ENCODE data around the gene NUDT1.
A peak's percentile ranks its signal among the peaks of the same experiment; 100 is the strongest.

Gene NUDT1

DNA sequence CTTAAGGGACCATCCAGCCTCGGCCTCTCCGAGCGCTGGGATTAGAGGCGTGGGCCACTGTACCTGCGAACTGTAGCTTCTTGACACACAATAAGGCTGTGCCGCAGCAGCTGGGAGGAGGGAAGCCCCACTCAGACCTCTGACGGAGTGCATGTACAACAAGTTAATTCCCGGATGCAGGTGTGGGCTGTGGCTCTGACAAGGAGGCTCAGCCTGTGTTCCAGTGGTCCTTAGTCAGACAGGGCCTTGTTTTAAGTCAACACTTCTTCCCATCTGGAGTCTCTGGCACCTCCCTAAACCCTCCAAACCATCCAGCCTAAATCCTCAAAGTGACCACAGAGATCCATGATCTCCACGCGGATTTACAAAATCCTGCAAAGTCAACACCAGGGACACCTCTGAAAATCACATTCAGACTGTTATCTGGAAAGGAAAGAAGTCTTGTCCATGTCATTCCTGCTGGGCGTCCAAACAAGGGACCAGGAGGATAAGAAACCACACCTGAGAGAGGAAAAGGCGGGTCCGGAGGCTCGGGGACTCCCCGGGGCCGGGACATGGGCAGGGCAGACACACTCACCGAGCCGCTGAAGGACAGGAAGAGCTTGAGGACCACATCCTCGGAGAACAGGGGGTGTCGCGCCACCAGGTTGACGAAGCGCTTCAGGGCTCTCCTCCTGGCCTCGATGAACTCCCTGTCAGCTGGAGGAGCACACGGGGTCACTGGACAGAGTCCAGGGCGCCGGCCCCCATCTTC, 29.4 kb downstream of the NUDT1 start:
- DNase-seq = no peak

DNA sequence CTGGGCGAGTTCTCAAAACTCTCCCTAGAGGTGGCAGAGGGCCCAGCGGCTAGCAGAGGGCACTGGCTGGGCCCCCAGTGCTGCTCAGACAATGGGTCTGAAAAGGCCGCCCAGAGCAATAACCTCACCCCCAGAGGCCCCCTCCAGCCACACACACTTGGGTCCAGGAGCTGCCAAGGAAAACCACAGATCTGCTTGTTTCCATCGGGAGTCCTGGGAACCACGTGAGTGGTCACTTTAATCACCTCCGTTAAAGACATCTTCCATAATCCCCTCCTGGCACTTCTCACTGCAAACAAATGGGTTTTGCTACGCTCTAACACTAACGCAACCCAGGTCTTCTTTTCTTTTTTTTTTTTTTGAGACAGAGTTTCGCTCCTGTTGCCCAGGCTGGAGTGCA, 30.0 kb downstream of the NUDT1 start:
- DNase-seq = no peak

DNA sequence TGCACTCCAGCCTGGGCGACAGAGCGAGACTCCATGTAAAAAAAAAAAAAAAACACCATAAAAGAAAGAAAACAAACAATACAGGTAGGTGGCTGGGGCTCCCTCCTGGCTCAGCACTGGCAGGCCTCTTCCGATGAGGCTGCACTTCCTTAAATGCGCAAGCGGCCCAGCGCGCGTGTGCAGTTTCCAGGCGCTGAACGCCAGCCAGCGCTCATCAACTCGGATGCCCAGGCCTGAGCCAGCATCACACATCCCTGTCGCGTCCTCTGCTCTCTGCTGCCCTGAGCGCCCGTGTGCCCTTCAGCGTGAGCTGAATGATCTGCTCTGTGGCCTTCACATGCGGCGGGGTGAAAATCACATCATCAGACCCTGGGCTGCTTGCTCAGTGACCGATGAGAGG, 31.8 kb downstream of the NUDT1 start:
- no peak for DNase-seq

DNA sequence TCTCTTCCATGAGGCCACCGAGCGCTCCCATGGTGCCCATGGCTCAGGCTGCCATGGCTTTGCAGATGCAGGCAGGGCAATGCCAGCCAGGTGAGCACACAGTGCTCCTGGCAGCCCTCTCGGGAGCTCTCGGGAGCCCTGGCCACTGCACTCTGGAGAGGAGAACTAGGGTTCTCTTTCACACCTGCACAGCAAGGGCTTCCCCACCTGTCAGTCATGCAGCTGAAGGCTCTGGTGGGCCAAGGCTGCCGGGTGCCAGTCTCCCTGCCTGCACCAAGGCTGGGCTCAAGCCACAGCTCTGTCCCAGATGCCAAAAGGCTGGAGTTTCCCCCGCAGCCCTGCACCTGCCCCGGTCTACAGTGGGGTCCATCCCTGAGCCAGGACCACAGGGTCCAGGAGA, 32.6 kb downstream of the NUDT1 start:
- no peak for DNase-seq

DNA sequence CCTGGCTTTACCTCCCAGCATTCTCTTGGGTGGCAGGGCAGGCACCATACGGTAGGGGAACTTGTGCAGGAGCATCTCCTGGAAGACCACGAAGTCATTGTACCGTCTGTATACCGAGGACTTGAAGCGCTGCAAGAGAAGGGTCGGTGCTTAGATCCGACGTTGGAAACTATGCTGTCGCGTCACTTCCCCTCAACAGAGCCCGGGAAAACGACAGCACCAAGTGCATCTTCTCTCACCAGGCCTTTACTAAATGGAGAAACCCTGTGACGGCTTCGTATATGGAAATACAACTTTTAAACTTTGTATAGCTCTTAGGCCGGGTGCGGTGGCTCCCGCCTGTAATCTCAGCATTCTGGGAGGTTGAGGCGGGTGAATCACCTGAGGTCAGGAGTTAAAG, 33.1 kb downstream of the NUDT1 start:
- DNase-seq = no peak

DNA sequence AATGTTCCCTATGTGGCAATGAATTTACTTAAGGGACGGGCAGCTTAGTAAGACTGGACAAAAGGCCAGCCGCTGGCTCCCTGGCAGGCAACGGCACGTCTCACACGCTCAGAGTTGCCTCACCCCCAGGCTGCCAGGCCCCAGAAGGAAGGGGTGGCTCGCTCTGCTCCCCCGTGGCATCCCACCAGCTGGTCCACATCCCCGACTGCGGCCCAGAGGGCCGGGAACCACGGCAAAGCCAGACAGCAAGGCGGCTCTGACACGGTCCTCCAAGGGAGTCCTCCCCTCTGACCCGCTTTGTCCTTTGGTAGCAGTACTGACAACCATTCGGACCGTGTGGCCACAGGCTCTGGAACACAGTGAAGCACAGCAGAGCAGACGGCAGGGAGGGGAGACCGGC, 34.1 kb downstream of the NUDT1 start:
- DNase-seq = no peak

DNA sequence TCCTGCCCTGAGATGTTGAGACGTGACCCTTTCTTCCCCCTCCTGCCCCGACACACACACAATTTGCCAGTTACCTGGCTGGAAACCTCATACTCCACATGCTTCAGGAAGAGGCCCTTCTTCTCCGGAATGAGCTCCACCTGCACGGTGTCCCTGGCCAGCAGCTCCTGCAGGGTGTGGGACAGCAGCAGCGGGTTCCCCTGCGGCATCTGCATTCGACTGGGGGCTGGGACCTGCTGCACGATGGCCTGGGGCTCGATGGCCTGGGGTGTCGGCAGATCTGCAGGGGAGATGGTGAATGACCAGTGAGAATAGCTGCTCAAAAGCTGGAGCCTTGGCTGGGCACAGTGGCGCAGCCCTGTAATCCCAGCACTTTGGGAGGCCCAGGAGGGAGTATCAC, 36.0 kb downstream of the NUDT1 start:
- no peak for DNase-seq

DNA sequence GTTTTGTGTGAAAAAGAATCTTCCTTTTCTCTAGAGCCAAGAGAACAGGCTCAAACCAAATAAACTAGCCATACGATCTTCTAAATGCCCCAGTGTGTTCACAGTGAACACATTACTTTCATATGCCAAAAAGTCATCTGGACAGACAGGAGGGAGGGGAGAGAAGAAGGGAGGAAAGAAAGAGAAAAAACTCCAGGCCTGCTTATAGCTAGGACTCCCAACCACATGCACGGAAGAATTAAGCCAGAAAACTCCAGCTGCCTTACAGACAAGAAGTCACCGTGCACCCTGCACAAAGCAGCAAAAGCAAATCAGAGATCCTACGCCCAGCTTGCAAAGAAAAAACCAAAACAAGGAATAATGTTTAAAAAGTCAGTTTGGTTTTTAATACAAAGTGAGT, 37.9 kb downstream of the NUDT1 start:
- DNase-seq = no peak

DNA sequence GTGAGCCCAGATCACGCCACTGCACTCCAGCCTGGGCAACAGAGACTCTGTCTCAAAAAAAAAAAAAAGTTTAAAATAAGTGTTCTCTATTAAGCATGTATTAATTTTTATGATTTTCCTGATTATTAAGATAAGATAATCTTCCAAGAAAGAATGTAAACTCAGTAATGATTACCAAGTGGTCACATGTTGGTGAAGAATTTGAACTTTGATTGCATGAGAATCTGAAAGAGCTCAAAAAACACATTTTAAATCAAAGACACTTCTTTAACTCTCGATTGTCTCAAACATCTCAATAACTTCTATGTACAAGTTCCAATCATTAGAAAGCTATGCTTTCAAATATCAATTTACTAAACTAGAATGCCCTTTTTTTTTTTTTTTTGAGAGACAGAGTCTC, 38.4 kb downstream of the NUDT1 start:
- DNase-seq = no peak

DNA sequence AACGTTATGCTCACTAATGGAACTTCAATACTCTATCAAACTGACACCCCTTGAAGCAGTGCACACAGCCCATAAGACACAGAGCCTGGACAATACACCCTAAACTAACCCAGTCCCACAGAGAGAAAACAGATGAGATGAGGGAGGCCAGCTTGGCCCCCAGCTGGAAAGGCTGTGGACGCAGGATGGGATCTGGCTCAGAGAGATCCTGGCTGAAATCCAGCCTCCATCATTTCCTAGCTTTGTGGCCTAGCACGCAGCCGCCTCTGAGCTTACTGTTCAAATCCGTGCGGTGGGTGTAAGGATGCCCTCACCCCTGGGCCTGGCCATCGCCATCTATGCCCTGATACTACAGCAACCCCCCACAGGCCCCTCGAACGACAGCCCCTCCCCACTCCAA, 39.5 kb downstream of the NUDT1 start:
- DNase-seq = no peak

DNA sequence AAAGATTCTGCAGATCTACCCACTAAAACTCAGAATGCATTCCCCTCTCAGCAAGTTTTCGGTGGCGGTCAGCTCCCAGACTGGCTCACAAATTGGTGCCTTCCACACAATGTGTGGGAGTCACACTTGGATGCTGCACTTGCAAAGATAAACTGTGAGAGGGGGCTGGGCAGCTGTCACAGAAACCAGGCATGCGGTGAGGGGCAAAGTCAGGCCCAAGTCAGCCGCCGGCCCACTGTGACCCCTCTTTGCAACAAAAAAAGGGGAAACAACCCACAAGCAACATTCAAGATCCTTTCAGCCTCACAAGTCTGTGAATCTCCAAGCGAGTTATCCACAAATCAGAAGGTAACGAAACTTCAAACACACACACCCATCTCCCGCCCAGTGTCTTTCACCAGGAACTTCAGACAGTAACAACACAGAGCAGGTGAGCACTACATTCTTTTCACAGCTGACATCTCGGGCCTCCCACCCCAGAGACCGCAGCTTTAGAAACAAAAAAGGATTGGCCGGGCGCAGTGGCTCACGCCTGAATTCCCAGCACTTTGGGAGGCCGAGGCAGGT, 40.2 kb downstream of the NUDT1 start:
- DNase-seq = no peak

DNA sequence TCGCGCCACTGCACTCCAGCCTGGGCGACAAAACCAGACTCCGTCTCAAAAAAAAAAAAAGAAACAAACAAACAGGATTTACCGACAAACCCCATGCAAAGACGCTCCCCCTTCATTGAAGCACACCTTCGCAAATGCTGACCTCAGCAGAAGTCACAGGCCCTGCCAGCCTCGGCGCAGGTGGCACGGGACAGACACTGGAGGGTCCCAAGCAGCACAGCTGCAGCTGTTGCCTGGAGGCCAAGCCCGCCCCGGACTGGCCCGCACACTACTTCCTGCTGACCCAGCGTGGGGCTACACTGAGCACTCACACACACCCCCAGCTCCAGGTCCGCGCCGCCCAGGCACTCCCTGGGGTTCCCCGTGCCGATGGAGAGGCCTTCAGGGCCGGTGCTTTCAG, 41.0 kb downstream of the NUDT1 start:
- no peak for DNase-seq

DNA sequence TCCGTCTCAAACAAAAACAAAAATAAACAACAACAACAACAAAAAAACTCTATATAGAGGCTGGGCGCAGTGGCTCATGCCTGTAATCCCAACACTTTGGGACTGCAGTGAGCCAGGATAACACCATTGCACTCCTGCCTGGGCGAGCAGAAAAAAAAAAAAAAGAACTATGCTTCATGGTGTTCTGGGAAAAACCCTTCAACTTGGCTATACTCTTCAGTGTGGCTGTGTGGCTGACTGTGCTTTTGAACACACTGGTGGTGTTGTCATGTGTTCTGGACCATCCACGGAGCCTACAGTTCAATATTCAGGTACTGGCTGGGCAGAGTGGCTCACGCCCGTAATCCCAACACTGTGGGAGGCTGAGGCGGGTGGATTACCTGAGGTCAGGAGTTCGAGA, 45.7 kb downstream of the NUDT1 start:
- no peak for DNase-seq

DNA sequence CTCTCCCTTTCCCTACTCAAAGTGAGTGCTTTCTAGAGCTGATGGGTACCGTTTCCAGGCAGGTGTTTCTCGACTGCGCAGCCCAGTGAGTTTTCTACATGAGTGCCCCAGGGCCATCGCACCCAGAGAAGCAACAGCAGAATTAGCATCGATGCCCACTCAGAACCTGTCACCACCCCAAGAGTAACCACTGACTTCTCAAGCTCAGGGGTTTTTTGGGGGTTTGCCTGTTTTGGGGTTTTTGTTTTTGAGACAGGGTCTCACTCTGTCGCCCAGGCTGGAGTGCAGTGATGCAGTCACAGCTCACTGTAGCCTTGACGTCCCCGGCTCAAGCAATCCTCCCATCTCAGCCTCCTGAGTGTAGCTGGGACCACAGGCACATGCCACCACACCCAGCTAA, 46.5 kb downstream of the NUDT1 start:
- no peak for DNase-seq

DNA sequence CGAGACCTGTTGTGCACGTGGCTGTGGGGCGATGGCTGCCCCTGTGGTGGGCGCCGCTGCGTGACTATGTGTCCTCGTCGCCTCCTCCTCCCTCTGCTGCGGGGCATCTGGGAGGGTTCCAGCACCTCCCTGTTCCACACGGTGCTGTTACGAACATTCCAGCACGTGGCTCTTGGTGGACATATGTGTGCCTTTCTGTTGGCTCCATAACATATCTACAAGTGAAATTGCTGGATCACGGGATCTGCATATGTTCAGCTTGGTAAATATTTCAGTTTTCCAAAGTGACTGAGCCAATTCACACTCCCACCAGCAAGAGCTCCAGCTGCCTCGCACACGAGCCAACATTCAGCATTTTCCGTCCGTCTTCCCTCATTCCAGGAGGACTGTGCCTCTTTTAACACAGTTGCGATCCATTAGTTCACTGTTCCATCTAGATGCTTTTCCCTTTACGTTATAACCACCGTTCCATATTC, 47.1 kb downstream of the NUDT1 start:
- DNase-seq = no peak

DNA sequence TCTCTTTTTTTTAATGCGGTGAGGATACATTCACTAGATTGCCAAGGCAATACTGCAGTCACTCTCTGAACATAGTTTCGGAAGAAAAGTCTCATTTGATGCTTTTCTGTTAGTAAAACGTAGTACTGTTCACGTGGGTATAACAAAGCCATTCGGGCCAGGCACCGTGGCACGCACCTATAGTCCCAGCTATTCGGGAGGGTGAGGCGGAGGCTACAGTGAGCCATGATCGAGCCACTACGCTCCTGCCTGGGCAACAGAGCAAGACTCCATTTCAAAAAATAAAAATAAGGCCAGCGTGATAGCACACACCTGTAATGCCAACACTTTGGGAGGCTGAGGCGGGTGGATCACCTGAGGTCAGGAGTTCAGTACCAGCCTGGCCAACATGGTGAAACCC, 47.6 kb downstream of the NUDT1 start:
- DNase-seq = no peak

DNA sequence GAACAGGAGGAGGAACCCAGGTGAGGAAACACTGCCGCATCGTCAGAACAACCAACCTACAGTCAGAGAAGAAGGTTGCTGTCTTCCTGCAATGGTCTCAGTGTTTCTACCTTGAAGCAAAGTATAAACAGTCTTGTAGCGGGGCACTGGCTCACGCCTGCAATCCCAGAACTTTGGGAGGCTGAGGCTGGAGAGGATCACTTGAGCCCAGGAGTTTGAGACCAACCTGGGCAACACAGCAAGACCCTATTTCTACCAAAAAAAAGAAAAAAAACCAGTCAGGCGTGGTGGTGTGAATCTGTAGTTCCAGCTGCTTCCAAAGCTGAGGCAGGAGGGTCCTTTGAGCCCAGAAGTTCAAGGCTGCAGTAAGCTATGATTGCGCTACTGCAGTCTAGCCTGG, 48.9 kb downstream of the NUDT1 start:
- no peak for DNase-seq

DNA sequence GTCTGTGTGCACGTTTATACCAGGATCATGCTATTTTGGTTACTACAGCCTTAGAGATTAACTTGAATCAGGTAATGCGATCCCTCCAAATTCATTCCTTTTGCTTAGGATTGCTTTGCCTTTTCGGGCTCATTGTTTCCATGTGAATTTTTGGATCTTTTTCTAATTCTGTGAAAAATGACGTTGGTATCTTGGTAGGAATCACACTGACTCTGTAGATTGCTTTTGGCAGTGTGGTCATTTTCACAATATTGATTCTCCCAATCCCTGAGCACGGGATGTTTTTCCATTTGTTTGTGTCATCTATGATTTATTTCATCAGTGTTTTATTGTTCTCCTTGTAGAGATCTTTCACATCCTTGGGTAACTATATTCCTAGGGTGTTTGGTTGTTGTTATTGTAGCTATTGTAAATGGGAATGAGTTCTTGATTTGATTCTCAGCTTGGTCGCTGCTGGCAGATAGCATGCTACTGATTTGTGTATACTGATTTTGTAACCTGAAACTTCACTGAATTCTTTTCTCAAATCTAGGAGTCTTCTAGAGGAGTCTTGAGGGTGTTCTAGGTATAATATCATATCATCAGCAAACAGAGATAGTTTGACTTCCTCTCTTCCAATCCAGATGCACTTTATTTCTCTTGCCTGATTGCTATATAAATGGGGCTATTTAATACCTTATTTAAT, 54.1 kb downstream of the NUDT1 start:
- no peak for DNase-seq

DNA sequence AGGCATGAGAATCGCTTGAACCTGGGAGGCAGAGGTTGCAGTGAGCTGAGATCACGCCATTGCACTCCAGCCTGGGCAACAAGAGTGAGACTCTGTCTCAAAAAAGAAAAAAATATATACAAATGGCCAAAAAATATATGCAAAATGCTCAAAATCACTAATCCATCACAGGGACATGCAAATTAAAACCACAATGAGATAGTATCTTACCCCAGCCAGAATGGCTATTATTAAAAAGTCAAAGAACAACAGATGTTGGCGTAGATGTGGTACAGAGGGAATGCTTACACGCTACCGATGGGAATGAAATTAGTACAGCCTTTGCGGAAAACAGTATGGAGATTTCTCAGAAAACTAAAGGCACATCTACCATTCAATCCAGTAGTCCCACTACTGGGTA, 54.8 kb downstream of the NUDT1 start:
- no peak for DNase-seq

DNA sequence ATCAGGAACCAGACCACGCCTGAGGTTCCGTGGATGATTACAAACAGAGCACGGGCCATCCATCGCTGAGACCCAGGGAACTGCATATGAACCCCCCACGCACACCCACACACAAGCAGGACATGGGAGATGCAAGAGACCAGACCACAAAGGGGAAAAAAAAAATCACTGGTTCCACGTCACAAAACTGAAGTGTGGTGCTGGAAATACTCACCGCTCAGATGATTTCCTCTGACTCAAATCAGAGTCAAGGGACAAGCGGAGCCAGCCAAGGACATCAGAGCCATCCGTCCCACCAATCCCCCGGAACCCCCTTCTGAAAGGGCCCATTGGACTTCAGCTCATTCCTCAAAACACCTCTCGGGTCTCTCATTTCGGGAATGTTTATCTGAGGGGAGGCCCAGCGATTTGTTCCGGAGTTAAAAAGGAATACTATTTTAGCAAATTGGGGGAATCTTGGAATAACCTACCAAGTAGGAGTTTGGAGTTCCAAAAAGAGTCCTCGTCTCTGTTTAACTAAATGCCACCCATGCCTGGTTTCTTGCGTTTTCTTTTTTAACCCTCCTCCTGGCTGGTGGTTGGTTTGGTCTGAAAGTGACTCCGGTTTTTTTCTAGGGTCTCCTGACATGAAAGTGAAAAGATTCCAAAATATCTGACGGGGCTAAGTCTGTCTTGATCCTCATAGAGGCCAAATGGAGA, 57.3 kb downstream of the NUDT1 start:
- peak; percentile 47 to 60 for DNase-seq

DNA sequence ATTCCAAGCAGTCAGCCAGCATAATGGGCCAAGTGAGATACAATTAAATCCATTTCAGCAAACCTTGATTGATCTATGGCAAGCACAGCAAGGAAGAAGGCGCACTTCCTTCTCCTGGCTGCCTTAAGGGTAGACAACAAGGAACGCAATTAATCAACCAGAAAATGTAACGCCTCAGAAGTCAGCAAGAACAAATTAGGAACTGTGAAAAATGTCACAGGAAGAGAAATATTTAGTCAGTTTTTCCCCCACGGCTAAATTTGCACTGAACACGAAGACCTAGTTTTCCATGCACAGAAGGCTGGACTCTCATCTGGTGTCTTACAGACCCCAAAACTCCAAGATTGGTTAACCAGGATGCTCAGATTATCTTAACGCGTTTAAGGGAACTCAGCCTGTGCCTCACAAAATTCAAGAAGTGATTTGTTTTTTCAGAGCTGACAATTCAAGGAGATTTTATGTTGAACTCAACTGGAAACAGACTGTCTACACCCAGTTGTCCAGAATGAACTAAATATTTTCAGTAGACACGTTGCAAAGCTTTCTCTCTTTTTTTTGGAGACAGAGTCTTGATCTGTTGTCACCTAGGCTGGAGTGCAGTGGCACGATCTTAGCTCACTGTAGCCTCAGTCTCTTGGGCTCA, 58.0 kb downstream of the NUDT1 start:
- no peak for DNase-seq

All from activated CD4-positive, alpha-beta T cell treated with anti-CD3 and anti-CD28 coated beads, Interleukin-2, amount 50 U/mL, for 48 hours (primary cell).